ENCODE results near the gene ATXN10. TPM values are rescaled to one million over a fixed set of nuclear protein-coding genes. Genes with fewer than 3 reads are reported as not detected.

The ATXN10 gene
- total and polyA plus RNA-seq, 10 of the 15 experiments (the other 5 are each of a cell fraction or from before 2014, with no cell fraction given) = 29.2 to 249 (median 146) TPM

DNA sequence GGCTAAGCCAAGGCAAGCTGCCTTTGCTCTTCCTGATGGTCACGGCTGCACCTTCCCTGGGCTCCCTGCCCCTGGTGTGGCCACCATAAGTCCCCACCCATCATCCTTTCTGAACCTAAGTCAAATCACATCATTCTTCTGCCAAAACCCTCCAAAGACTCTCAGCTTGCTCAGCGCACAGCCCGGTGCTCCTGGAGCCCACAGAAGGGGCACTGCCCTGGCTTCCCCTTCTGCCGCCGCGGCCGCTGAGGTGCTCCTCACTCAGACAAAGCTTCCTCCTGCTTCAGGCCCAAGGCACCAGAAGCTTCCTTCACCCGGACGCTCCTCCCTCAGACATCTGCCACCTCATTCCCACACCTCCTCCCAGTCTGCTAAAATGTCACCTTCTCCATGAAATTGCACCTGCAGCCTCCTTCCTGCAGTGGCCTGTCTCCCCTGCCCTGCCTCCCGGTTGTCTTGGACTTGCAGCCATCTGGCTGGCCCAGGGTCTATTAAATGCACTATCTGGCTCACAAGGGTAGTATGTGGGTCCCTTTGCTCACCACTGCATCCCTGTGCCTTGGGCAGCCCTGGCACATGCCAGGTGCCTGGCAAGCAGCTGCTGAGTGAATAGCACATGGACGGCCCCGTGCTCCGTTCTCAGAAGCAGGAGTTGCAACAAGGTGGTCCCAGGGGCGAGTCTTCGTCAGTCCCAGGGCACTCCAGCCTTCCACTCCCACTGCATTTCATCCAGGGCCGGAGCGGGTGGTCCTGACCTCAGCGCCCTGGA, 197.1 kb downstream of the ATXN10 start:
- Histone ChIP-seq H4K20me1 (ENCODE audit: control insufficient read depth, insufficient read depth) (no peaks in the 10 kb centered on the region), H3K9me3 (replicated peaks; ENCODE audit: control insufficient read depth, insufficient read depth, low read length) (no peaks in the 10 kb centered on the region; the same call in 1 of the 3 replicates), H3K4me2 (ENCODE audit: control insufficient read depth, insufficient read depth) (no peak overlapping the region), H3K9ac (ENCODE audit: control insufficient read depth, insufficient read depth, low read length) (no peak overlapping the region), H3K27ac (ENCODE audit: control insufficient read depth, insufficient read depth) (no peak overlapping the region), H3K4me1 (ENCODE audit: control insufficient read depth, insufficient read depth, low read length) (no peaks in the 10 kb centered on the region), H3K79me2 (ENCODE audit: control insufficient read depth, insufficient read depth, low read length) (no peaks in the 10 kb centered on the region), H3K27me3 (replicated peaks in 1 of 2; ENCODE audit: control insufficient read depth in 2 of 2, insufficient read depth in 2 of 2, low read length in 1 of 2) (peaks cover 3 to 4% of the 10 kb centered on the region in 2 experiments; a peak in 3 of 4 replicates), H3K4me3 (no peak overlapping the region), H2AFZ (ENCODE audit: control insufficient read depth, low read depth, low read length) (no peak overlapping the region), H3K36me3 (ENCODE audit: control insufficient read depth in 2 of 2, insufficient read depth in 2 of 2, low read length in 1 of 2) (no peaks in the 10 kb centered on the region)
- no peak for FAIRE-seq
- BruUV-seq (replicated peaks) = no TSS peak
- intact Hi-C loops (cut with micrococcal nuclease; ENCODE audit: unreplicated experiment) (loop anchor here (10.0 kb wide), 1 partner anchor 224 kb away; no protein-coding TSS in a partner anchor), in situ Hi-C loops (cut with MboI) (no loop called here)
- no peak for ATAC-seq
- RAD21 ChIA-PET (ENCODE audit: unreplicated experiment) = no interaction called here
- POLR2A ChIA-PET = no interaction called here
- CTCF ChIA-PET = no interaction called here
- no peak for DNase-seq (ENCODE audit: low read depth, low spot score)
- WGBS (ENCODE audit: insufficient coverage, insufficient replicate concordance, low lambda C conversion rate, missing lambda C conversion rate) = 42% methylated on average over 18 of the region's 18 CpGs
- no peak for TF ChIP-seq RCOR1 (conservative IDR thresholded peaks at IDR 0.05; ENCODE audit: low read depth, low read length)
- no peak for TF ChIP-seq KAT2A (conservative IDR thresholded peaks at IDR 0.05; ENCODE audit: control insufficient read depth, low read depth, low read length)
- TF ChIP-seq, protein P1, sequence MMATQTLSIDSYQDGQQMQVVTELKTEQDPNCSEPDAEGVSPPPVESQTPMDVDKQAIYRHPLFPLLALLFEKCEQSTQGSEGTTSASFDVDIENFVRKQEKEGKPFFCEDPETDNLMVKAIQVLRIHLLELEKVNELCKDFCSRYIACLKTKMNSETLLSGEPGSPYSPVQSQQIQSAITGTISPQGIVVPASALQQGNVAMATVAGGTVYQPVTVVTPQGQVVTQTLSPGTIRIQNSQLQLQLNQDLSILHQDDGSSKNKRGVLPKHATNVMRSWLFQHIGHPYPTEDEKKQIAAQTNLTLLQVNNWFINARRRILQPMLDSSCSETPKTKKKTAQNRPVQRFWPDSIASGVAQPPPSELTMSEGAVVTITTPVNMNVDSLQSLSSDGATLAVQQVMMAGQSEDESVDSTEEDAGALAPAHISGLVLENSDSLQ (IDR thresholded peaks at IDR 0.05) = no peak
- TF ChIP-seq, protein P2, sequence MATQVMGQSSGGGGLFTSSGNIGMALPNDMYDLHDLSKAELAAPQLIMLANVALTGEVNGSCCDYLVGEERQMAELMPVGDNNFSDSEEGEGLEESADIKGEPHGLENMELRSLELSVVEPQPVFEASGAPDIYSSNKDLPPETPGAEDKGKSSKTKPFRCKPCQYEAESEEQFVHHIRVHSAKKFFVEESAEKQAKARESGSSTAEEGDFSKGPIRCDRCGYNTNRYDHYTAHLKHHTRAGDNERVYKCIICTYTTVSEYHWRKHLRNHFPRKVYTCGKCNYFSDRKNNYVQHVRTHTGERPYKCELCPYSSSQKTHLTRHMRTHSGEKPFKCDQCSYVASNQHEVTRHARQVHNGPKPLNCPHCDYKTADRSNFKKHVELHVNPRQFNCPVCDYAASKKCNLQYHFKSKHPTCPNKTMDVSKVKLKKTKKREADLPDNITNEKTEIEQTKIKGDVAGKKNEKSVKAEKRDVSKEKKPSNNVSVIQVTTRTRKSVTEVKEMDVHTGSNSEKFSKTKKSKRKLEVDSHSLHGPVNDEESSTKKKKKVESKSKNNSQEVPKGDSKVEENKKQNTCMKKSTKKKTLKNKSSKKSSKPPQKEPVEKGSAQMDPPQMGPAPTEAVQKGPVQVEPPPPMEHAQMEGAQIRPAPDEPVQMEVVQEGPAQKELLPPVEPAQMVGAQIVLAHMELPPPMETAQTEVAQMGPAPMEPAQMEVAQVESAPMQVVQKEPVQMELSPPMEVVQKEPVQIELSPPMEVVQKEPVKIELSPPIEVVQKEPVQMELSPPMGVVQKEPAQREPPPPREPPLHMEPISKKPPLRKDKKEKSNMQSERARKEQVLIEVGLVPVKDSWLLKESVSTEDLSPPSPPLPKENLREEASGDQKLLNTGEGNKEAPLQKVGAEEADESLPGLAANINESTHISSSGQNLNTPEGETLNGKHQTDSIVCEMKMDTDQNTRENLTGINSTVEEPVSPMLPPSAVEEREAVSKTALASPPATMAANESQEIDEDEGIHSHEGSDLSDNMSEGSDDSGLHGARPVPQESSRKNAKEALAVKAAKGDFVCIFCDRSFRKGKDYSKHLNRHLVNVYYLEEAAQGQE (IDR thresholded peaks at IDR 0.05; ENCODE audit: low read depth, low read length) = no peak
- no peak for TF ChIP-seq KLF5 (IDR thresholded peaks at IDR 0.05; ENCODE audit: partially characterized antibody)
- TF ChIP-seq, protein P3, sequence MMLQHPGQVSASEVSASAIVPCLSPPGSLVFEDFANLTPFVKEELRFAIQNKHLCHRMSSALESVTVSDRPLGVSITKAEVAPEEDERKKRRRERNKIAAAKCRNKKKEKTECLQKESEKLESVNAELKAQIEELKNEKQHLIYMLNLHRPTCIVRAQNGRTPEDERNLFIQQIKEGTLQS (IDR thresholded peaks at IDR 0.05; ENCODE audit: borderline replicate concordance, extremely low read depth, low read depth, low read length) = no peak
- TF ChIP-seq, protein P4, sequence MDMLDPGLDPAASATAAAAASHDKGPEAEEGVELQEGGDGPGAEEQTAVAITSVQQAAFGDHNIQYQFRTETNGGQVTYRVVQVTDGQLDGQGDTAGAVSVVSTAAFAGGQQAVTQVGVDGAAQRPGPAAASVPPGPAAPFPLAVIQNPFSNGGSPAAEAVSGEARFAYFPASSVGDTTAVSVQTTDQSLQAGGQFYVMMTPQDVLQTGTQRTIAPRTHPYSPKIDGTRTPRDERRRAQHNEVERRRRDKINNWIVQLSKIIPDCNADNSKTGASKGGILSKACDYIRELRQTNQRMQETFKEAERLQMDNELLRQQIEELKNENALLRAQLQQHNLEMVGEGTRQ (IDR thresholded peaks at IDR 0.05; ENCODE audit: borderline replicate concordance, low read depth, low read length) = no peak
- no peak for TF ChIP-seq ZNF274 (IDR thresholded peaks at IDR 0.05; ENCODE audit: insufficient read depth, insufficient read length)
- TF ChIP-seq ZBTB40 (IDR thresholded peaks at IDR 0.05; ENCODE audit: borderline replicate concordance) = no peak
- TF ChIP-seq BHLHE40 (IDR thresholded peaks at IDR 0.05; ENCODE audit: borderline replicate concordance in 1 of 2, low read depth in 2 of 2, low read length in 1 of 2) = no peak
- SMC1A ChIA-PET (ENCODE audit: uncharacterized antibody, unreplicated experiment) = no interaction called here

Measured in GM12878 (cell line).